HG03575 (cell line): ENCODE results near the gene SYP.

Experiments
- ATAC-seq: cut with Tn5 transposase; IDR thresholded peaks from one replicate; pipeline ENCODE4 v1.9.1; 2021; ENCODE audit not compliant: unreplicated experiment, insufficient number of reproducible peaks, low FRiP score; ENCODE audit errors: extremely low read depth

SYP gene

DNA sequence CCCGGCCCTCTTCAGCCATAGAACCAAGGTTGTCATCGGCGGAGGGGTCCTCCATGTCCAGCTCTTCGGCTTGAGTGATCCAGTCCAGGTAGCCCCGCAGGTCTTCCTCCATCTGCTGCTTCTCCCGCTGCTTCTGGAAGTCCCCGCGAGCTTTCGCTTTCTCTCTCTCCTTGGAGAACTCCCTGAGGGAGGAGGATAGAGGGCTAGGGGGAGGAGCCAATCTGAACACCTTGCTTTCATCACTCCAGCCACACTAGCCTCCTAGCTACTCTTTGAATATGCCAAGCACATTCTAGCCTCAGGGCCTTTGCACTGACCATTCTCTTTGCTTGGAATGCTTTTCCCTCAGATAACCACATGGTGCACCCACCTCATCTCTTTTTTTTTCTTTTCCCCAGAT lies 27.0 kb upstream of the SYP start:
- ATAC-seq, result no peak

DNA sequence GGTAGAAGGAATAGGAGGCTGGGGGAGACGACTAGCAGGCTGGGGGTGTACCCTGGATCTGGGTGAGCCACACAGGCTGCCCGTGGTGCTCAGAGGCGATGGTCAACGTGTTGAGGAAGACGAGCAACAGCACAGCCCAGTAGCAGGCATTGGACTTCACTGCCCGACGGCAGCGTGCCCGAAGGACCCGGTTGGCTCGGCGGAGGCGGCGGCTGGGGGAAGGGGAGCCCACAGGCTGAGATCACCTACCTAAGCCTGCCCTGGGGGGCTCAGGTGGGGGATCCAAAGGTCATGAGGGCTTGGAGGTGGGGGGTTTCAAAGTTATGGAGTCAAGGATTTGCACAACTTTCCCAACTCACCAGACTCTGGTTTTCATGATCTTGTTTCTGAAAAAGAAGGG lies 25.9 kb upstream of the SYP start:
- no peak for ATAC-seq

DNA sequence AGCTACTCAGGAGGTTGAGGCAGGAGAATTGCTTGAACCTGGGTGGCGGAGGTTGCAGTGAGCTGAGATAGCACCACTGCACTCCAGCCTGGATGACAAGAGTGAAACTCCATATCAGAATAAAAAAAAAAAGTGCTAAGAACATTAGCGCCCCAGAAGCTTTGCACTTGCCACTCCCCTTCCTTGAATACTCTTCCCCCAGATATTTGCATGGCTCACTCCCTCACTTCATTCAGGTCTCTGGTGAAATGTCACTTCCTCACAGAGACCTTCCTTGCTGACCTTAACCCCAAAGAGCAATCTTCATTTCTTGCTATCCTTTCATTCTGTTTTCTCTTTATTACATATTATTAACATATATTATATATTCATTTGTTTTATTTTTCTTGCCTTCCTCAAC lies 21.9 kb upstream of the SYP start:
- ATAC-seq, result no peak

DNA sequence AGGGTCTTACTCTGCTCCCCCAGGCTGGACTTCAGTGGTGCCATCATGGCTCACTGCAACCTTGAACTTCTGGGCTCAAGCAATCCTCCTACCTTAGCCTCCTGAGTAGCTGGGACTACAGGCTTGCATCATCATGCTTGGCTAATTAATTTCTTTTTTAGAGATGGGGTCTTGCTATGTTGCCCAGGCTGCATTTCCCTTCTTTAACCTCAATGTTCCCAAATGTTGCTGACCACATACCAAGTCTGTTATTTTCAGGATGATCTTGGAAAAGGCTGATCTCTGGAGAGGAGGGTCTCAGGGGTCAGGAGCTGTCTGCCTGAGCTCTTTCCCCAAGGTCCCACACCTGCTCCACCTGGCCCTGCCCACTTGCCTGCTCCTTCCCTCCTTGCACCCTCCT lies 20.1 kb upstream of the SYP start:
- ATAC-seq, result no peak

DNA sequence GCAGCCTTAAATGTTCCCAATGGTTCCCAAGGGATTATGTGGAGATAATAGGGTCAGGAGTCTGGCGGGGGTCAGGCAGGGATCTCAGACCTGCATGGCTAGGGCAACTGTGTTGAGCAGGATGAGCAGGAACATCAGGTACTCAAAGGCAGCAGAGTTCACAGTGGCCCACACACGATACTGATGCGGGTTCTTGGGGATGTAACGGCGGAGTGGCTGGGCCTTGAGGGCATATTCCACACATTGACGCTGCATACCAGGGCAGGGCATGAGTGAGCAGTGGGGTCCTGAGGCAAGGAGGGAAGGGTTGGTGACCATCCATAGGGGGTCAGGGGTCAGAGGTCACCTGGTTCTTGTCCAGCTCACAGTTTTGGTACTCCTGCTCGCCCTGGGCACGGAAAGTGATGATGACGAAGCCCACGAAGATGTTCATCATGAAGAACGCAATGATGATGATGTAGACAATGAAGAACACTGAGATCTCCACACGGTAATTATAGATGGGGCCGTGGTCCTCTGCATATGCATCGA lies 15.1 kb upstream of the SYP start:
- no peak for ATAC-seq

DNA sequence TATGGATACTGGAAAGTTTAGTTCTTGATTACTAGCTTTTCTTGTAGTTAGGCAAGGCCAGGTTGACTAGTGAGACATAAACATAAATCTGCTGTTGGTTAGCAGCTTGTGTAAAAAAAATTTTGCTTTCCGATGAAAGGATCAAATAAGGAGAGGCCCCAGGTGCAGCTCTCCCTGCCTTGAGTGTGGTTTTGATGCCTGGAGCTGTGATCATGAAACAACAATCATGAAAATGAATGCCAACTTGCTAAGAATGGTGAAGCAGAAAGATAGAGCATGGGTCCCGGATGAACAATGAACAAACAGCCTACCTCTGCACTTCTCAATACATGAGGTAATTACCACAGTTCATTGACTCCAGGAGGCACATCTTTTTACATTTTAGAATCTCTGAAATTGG lies 14.4 kb upstream of the SYP start:
- ATAC-seq, result no peak

DNA sequence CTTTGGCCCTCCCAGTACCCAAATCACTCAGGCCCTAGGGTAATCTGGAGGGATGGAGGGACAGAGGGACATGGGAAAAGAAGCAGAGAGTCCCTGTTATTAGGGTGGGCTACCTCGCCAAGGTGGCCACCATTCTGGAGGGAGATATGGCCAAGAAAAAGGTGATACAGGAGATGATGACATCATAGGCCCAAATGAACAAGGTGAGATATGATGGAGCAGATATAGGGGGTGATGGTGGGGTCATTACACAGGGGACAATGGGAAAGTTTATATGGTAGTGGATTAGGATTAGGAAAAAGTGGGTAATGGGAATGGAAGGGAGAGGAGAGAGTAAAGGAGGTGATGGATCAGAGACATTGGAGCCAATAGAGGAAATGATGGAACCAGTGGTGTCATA lies 12.9 kb upstream of the SYP start:
- ATAC-seq, result no peak

DNA sequence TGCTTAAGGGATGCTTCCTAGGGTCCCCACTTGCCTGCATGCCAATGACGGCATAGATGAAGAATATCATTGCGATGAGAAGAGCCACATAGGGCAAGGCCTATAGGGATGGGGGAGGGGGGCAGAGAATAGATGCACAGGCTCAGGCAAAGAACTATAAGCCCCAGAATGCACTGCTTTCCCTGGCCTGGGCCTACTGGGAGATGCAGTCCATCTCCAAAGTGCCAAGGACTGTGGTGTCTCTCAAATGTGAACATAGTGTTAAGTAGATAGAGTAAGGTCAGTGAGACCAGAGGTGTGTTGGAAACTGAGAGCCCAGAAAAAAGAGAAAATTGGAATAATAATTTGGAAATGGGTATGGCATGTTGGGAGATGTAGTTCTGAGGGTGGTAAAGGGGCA lies 12.2 kb upstream of the SYP start:
- no peak for ATAC-seq

DNA sequence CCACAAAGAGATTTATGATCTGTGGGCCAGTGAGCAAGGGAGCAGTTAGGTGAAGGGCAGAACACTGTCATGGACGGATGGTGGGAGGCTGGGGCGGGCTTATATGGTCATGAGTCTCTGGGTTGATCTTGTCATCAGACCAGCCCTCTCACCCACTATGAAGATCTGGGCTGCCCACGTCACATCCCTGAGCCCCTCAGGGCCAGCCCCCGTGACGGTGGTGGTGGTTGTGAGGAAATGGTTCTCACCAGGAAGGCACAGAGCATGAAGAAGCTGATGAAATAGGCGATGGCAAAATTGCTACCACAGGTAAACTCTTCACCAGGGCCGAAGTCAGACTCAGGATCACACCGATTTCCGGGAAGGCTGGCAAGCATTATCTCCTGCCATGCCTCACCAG lies 11.1 kb upstream of the SYP start:
- ATAC-seq, result no peak

DNA sequence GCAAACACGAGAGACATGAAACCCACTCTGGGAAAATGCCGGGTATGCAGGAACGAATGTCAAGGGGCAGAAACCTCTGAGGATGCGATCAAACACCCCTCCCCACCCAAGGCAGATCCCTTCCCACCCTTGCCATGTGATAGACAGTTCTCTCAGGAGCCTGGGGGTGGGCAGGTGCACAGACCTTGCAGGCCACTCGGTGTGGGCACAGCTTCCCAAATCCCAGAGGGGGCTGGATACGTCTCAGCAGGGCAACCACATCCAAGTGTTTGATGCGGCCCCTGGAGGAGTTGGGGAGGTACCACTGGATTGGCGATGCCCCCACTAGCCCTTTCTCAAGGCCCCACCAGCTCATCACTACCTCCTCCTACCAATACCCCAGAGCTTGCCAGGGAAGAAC lies 10.4 kb upstream of the SYP start:
- ATAC-seq, result no peak

DNA sequence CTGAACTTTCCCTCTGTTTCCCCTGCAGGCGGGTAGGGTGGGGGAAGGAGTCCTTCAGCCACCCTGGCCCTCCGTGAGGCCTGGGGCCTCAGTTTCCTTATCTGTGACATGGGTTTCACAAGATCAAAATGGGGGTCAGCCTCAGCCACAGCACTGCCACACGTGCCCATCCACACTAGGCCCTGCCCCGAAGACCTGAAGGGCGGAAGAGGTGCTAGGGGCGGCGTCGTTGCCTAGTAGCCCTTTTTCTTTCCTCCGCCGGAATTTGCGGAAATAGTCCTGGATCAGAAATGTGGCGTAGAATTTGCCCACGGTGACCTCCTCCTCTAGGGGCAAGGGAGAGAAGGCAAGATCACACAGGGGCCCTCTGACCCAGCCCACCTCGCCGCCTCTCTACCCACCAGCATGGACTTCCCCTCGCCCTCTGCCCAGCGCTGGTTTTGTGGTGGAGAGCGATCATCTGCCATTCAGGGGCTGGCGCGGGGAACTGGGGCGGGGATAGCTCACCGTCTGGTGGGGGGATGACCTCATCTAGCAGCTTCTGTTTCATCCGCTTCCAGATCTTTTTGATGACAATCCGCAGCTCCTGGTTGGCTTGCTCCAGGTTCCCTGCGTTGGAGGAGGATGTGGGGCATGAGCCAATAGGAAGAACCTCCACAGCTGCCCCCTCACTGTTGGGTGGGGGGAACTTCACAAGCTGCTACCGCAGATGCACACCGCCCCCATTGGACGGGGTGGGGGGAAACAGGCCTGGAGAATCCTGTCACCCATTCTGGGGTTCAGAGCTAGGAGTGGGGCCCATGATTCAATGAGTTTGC lies 9.7 kb upstream of the SYP start:
- no peak for ATAC-seq

DNA sequence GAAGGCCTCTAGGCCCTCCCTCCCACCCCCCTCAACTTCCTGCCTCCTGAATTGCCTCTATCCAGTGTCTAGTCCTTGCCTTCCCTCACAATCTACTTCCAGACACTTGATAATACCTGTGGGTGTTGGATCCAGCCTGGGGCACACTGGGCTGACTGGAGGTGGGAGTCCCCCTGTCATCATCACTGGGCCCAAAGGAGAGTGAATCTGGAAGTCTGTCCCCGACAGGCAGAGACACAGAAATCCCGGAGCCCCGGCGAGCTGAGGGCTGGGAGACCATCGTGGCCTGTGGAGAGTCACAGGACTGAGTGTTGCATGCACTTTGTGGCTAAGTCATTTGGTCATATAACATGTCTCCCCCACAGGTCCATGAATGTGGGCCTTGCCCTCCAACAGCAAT lies 8.4 kb upstream of the SYP start:
- no peak for ATAC-seq

DNA sequence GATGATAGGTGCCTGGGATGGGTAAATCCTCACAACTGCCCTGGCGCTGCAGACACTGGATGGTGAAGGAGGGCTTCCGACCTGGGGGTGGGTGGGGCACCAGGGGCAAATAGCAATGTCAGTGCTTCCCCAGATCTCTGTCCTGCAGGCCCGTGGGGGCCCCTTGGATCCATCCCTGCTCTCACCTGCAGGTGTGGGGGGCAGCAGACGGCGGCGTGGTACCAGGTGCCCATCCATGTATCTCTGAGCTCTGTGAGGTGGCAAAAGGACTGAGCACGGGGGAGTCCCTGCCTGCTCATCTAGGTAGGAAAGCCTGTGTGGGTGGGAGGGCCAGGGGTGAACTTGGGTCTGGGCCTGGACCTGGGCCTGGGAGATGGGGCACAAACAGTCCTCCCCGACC lies 6.5 kb upstream of the SYP start:
- ATAC-seq, result no peak

DNA sequence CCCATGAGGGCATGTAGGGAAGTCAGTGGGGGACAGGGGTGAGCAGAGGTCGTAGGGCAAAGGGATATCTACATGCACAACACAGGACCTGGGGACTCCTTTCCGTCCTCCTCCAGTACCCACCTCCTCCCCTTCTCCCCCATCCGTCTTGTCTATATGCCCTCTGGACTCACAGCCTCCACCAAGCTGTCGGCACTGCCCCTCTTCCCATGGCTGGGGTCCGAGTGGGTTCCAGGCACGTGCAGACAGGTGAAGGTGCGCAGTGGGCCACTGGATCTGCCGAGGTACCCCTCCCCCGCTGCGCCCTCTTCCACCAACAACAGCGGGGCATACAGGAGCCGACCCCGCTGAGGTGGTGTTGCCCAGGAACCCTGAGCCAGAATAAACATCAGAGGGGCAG lies 5.5 kb upstream of the SYP start:
- ATAC-seq, result no peak

DNA sequence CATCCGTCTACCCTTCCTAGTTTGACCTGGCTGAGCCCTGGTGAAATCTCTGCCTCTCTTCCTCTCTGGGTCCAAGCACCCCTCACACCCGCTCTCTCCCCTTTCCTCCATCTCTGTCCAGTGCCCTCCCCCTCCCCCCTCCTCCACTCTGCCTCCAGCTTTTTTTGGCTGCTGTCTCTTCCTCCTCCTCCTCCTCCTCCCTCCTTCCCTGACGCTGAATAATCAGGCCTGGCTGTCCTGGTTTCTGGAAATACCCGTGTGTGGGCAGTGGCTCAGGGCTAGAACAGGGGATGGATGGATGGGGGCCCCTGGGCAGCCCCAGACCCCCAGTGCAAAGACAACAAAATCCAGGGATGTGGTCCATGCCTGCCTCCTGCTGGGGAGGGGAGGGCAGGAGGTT lies 4.7 kb upstream of the SYP start:
- no peak for ATAC-seq

DNA sequence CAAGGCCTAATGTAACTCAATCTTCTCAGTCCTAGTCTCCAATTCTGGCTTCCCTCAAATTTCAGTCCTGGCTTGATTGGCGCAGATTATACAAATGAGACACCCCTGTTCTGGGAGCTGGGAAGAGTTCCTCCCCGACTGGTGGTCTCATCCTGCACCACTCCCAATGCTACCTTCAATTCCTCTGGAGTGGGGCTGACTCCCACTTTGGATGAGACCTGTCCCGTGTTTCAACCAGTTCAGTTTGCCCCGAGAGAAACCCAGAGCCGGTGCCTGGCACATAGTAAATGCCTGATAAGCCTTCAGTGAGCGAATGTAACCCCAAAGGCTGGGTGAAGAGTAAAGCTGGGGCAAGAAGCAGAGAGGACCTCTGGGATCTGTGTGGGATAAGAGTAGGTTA lies 4.0 kb upstream of the SYP start:
- no peak for ATAC-seq

DNA sequence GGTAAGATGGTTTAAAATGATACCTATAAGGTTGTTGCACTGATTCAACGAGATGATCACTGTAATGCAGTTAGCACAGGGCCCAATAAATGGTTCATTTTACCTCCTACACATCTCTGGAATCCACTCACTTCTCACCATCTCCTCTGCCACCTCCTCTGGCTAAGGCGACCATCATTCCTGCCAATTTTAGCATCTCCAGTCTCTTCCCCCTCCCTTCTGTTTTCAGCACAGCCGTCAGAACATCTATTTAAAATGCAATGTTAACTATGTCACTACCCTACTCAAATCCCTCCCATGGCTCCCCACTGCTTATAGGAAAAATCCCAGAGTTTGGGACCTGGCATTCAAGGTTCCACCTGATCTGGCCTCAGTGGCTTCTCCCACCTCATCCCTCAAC lies 3.5 kb upstream of the SYP start:
- ATAC-seq, result no peak

DNA sequence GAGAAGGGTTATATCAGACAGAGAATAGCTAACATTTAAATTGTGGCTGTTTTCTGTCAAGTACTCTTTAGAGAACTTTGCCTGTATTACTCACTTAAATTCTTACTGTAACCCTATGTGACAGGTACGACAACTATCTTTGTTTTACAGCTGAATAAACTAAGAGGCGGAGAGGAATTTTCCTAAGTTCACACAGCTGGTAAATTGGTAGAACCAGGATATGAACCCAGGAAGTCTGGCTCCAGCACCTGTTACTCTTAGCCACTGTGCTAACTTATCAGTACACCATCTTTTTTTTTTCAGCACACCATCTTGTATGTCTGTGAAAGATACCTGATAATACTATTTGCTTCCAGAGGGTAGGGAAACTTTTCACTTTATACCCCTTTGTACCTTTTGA lies 2.0 kb upstream of the SYP start:
- no peak for ATAC-seq

DNA sequence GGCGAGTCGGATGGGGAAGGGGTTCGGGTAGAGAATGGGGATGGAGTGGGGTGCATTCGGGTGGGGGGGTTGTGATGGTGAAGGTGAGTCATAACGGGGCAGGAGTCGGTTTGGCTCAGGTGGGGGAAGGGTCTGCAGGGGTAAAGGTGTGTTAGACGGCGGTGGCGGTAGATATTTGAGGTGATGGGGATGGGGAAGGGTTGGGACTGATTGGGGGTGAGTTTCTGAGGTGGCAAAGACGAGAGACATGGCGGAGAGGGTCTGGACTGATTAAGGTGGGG lies 738 bp downstream of the SYP start:
- ATAC-seq, result no peak

DNA sequence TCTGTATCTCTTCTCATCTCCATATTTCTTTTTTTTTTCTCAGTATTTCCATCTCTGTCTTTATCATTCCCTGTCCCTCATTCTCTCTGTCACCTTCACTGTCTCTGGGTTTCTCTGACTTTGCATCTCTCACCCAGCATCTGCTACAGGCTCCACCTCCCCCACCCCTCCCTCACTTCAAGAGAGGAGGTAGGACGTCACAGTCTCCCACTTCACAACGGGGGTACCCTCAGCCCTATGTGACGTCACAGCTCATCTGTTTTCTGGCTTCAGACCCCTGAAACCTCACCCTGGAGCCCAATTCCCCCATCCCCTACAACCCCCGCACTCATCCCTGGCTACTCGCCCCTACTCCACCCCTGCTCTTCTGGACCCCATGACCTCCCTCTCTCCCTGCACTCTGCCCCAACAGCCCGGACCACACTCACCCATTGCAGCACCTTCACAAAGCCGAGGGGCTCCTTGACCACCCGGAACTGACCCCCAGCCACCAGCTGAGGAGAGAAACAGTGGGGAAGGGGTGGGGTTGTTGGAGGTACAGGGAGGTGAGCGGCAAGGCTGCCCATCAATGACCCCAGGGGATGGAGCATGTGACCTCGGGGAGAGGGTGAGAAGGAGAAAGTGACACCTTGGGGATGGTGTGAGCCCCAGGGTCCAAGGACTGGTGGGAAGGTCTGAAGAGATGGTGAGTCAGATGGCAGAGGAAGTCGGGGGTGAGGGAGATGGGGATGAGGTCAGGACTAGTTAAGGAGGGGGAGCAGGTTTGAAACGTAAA lies 1.3 kb downstream of the SYP start:
- no peak for ATAC-seq
